Choroid plexus epithelial cell (primary cell): Measurements from ENCODE around the gene CDY2A.
"Not testable (repeated sequence)": the region's sequence is repeated elsewhere in the genome, so short reads cannot be mapped to it uniquely, and the experiment has no call there.

Experiments used
- DNase-seq: peaks from one replicate; pipeline ENCODE4 v3.0.0-alpha.2; 2010; ENCODE audit warnings: low read depth
- H3K4me3 ChIP-seq: 2 replicates; pipeline ENCODE4 v1.5.1; 2011; ENCODE audit warnings: low read depth, mild to moderate bottlenecking, control low read depth, low read length, moderate library complexity

CDY2A gene, protein sequence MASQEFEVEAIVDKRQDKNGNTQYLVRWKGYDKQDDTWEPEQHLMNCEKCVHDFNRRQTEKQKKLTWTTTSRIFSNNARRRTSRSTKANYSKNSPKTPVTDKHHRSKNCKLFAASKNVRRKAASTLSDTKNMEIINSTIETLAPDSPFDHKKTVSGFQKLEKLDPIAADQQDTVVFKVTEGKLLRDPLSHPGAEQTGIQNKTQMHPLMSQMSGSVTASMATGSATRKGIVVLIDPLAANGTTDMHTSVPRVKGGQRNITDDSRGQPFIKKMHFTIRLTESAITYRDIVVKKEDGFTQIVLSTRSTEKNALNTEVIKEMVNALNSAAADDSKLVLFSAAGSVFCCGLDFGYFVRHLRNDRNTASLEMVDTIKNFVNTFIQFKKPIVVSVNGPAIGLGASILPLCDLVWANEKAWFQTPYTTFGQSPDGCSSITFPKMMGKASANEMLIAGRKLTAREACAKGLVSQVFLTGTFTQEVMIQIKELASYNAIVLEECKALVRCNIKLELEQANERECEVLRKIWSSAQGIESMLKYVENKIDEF

DNA sequence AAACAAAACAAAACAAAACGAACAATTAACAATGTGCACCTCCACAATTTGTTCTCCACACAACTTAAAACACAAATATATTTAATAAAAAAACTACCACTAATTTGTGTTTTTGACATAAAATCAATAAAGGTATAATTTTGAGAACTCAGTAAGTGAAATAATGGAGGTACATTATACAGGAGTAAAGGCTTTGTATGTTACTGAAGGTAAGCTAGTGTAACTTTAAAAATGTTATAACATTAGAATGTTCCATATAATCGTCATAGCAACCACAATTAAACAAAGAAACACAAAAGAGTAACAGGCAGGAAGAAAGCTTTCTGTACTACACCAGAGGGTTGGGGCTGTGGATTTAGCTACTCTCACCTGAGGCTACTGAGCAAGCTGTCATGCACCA lies at the start of gene CDY2A:
Gene CDY2A, plus strand, starts transcription at position 301 of the 400 bp plus-strand sequence. CDS start 328 bp downstream, outside the sequence.
- not testable (repeated sequence) for H3K4me3 ChIP-seq, DNase-seq

DNA sequence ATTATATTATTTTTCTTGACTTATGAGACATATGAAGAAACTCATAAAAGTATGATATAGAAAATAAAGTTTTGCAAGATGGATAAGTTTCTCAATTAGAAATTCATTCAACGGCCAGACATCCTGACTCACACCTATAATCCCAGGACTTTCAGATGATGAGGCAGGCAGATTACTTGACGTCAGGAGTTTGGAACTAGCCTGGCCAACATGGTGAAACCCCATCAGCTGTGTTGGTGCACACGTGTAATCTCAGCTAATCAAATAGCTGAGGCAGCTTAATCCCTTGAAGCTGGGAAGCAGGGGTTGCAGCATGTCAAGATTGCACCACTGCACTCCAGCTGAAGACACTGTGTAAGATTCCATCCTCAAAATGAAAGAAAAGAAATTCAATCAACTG lies 28.0 kb upstream of the CDY2A start:
- not testable (repeated sequence) for DNase-seq, H3K4me3 ChIP-seq

DNA sequence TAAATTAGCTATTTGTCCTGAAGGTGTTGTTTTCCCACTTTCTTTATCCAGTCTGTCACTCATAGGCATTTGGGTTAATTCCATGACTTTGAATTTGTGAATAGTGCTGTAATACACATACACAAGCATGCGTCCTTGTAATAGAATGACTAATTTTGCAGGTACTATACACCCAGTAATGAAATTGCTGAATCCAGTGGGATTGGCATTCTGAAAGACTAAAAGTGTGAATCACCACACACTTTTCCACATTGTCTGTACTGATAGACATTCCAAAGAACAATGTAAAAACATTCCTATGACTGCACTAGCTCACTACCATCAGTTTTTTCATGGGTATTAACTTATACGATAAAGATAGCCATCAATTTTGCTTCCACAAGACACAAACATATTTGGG lies 27.3 kb upstream of the CDY2A start:
- H3K4me3 ChIP-seq, DNase-seq: not testable (repeated sequence)

DNA sequence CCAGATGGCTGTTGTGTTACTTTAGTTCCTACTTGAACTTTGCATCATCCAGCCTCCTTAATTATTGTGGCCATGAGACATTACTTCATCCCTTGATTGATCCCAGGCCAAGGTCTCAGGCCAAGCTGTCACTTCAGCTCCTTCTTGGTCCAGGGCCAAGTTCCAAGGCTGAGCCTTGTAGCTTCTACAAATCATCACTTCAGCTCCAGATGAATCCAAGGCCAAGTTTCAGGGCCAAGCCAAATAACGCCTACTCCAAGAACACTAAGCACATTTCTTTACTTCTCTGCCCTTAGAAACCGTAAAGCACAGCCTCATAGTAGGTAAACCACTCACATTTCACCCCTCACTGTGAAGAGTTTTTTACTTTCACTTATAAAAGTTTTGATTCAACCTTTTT lies 1.7 kb upstream of the CDY2A start:
- not testable (repeated sequence) for DNase-seq, H3K4me3 ChIP-seq

GRCh38 chrY:18028845-18029244 lies 3.3 kb downstream of the CDY2A start:
- not testable (repeated sequence) for DNase-seq, H3K4me3 ChIP-seq

DNA sequence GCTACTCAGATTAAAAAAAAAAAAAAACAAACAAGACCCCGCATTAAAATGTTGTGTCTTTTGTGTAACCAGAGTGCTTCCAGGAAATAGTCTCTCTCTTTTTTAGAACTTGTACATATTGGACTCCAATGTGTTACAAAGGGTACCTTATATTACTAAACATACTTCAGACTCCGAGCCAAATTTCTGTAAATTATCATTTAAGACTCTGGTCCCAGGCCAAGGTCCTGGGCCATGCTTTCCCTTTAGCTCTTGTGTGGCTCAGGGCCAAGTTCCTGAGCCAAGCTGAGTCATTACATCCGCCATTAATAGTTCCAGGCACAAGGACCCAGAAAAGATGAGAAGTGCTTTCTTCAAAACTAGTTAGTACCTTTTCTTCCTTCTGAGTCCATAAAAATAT lies 4.6 kb downstream of the CDY2A start:
- not testable (repeated sequence) for H3K4me3 ChIP-seq, DNase-seq

- DNase-seq, H3K4me3 ChIP-seq: not testable (repeated sequence)
Observed at GRCh38 chrY:18034100-18034814, 8.7 kb downstream of the CDY2A start.

DNA sequence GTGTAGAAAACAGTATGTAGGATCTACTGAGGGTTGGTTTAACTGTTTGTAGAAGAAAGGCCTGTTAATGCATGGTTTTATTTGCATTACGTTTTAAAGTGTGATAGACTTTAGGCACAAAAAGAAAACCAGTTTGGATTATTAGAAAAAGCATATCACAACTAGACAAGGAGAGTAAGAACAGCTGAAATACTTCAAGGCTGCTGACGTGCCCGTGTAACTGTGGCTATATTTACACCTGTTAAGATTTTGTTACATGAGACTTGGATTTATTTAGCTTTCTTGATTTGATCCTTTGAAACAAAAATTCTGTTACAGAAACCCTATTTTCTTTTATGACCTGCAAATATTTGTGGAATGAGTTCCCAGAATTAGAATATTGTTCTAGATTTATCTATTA lies 9.3 kb downstream of the CDY2A start:
- DNase-seq, H3K4me3 ChIP-seq: not testable (repeated sequence)

- not testable (repeated sequence) for DNase-seq, H3K4me3 ChIP-seq
Observed at GRCh38 chrY:18044990-18045389, 19.4 kb downstream of the CDY2A start.

DNA sequence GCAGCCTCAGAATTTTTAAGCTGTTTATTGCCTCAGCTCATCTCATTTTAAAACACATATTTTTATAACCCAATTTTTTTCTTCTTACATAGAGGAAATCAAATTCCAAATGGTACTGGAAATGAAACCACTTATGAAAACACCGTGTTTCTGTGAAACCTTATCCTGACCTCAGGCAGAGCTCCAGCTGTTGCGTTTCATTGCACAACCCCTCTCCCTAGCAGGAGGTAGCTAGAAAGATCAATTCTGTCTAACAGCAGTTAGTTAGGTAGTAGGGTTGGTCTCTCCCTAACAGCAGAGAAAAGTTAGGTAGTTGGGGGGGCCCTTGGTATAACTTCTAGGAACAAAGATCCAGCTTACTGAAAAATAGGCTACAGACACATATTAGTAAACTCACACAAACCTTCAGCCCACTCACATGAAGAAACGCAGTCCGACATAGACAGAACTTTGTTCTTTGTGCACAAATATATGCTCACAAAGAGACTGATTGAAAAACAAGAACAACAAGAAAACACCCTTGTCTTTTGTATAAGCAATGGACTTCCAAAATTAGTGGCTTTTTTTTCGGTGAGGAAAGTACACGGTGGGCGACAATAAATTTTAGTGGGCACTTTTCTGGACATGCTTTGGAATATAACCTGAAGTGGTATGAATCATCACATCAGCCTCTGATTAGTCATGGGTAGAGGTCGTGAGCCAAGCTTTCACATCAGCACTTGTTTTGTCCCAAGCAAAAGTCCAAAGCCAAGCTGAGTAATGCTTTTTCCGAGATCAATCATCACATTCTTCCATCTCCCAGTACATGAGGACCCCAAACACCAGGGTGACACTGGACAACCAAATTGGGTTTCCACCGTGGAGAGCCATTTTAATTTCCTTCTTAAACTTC lies 22.8 kb downstream of the CDY2A start:
- not testable (repeated sequence) for H3K4me3 ChIP-seq, DNase-seq

GRCh38 chrY:18049061-18049460 lies 23.5 kb downstream of the CDY2A start:
- not testable (repeated sequence) for H3K4me3 ChIP-seq, DNase-seq

- H3K4me3 ChIP-seq, DNase-seq: not testable (repeated sequence)
Observed at GRCh38 chrY:18056473-18056872, 30.9 kb downstream of the CDY2A start.

DNA sequence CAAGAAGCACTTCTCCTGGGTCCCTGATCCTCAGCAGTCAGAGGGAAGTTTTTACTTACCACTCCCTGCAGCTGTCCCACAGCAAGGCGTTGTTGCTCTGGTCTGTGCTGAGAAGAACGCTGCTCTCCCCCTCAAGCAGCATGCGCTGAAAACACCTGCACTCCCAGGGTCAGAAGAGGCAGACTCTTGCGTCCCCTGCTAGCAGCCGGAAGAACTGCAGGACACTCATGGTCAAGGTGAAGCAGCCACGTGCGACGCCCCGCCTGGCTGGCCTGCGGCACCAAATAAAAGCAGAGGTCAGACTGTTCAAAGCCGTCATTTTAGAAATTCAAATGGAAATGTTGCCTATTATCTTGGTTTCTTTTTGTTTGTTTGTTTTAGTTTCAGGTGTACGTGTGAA lies 47.9 kb downstream of the CDY2A start:
- not testable (repeated sequence) for H3K4me3 ChIP-seq, DNase-seq
